ENCODE results near the gene HRH1.

GRCh38 chr3:11132861-11133260 lies 21.4 kb upstream of the HRH1 start:
- TF ChIP-seq TCF7 (IDR thresholded peaks at IDR 0.05; ENCODE audit: borderline replicate concordance): no peak
- no peak for TF ChIP-seq IKZF2 (IDR thresholded peaks at IDR 0.05)
- no peak for TF ChIP-seq E4F1 (IDR thresholded peaks at IDR 0.05; ENCODE audit: borderline replicate concordance, partially characterized antibody)
- TF ChIP-seq POLR2AphosphoS5 (IDR thresholded peaks at IDR 0.05; ENCODE audit: low read length): no peak
- TF ChIP-seq RAD21 (IDR thresholded peaks at IDR 0.05; ENCODE audit: insufficient read depth, low read depth, low read length): no peak
- no peak for TF ChIP-seq RBBP5 (conservative IDR thresholded peaks at IDR 0.05)
- TF ChIP-seq ZZZ3 (IDR thresholded peaks at IDR 0.05; ENCODE audit: control insufficient read depth, insufficient read length, low read depth): no peak
- no peak for TF ChIP-seq MAX (IDR thresholded peaks at IDR 0.05; ENCODE audit: low read depth, low read length)
- TF ChIP-seq, protein P1, sequence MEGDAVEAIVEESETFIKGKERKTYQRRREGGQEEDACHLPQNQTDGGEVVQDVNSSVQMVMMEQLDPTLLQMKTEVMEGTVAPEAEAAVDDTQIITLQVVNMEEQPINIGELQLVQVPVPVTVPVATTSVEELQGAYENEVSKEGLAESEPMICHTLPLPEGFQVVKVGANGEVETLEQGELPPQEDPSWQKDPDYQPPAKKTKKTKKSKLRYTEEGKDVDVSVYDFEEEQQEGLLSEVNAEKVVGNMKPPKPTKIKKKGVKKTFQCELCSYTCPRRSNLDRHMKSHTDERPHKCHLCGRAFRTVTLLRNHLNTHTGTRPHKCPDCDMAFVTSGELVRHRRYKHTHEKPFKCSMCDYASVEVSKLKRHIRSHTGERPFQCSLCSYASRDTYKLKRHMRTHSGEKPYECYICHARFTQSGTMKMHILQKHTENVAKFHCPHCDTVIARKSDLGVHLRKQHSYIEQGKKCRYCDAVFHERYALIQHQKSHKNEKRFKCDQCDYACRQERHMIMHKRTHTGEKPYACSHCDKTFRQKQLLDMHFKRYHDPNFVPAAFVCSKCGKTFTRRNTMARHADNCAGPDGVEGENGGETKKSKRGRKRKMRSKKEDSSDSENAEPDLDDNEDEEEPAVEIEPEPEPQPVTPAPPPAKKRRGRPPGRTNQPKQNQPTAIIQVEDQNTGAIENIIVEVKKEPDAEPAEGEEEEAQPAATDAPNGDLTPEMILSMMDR (IDR thresholded peaks at IDR 0.05 in 2 of 3, conservative IDR thresholded peaks at IDR 0.05 in 1 of 3; ENCODE audit: control insufficient read depth in 2 of 3, extremely low read depth in 1 of 3, insufficient read depth in 1 of 3, low read depth in 3 of 3, low read length in 3 of 3): no peak
